Muscle layer of colon (tissue), 2 donors: ENCODE results near the gene WARS2.

Experiments used
- H3K27ac ChIP-seq: one replicate; pipeline ENCODE4 v1.7.0; 2013; ENCODE audit warnings: low read depth, mild to moderate bottlenecking, low read length, moderate library complexity
- H3K27me3 ChIP-seq, 2 donors: one replicate each; pipeline ENCODE4 v1.7.0; 2013; ENCODE audit warnings: low read length in 2 of 2, mild to moderate bottlenecking in 2 of 2; ENCODE audit not compliant: insufficient read depth in 2 of 2, control insufficient read depth in 1 of 2
- H3K36me3 ChIP-seq: one replicate; pipeline ENCODE4 v1.7.0; 2013; ENCODE audit warnings: mild to moderate bottlenecking, low read length; ENCODE audit not compliant: insufficient read depth
- H3K4me1 ChIP-seq: one replicate; pipeline ENCODE4 v1.7.0; 2013; ENCODE audit warnings: mild to moderate bottlenecking, low read length; ENCODE audit not compliant: insufficient read depth
- H3K4me3 ChIP-seq, 2 donors: one replicate each; pipeline ENCODE4 v1.7.0; 2013; ENCODE audit warnings: low read length in 2 of 2, low read depth in 1 of 2, mild to moderate bottlenecking in 1 of 2, moderate library complexity in 1 of 2
- H3K9ac ChIP-seq: one replicate; pipeline ENCODE4 v1.7.0; 2013; ENCODE audit warnings: low read length
- H3K9me3 ChIP-seq: one replicate; pipeline ENCODE4 v1.7.0; 2013; ENCODE audit warnings: mild to moderate bottlenecking, low read length
- donor health status: abdominal sarcoma.
- donor health status: Adenocarcinoma of cecum.

Gene WARS2

DNA sequence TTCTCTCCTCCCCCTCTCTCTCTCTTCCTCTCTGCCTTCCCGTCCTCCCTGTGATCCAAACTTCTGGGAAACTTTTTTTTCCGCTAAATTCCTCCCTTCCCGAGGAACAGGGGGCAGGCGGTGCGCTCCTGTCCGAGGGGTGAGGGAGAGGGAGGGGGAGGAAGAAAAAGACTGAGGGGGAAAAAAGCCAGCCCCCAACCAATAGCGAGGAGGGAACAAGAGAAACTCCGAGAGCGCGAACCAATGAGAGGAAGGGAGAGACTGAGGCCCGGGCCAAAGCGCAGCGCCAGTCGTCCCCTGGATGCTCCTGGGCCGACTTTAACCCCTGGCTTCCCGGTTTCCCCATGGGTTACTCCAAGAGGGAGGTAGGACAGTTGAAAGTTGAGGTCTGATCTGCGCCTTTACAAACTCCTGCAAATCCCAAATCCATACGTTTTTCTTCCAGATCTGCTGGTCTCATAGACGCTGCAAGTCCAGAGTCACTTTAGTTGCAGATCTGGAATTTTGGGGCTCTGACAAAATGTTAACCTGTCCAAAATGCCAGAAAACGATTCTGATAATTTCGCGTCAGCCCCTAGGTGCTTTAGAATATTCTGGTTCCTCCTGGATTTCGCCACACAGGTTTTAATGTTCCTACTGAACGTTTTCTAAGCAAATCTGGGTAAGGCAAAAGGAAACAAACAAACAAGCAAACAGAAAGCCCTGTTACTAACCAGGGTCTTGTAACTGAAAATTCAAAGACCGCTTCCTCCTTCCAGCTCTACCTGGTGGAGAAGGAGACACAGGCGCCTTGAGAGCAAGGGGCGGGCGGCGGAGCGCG lies 152.1 kb downstream of the WARS2 start, which contains the start of gene TBX15:
TBX15 (minus strand) TSS at position 158 of the 820 bp plus-strand sequence. CDS start 548 bp downstream, outside the sequence.
- Histone ChIP-seq H3K9ac (no peak within 1 kb of the TSS), H3K4me1 (peaks cover 40% of the 10 kb centered on the region), H3K36me3 (no peaks in the 10 kb centered on the region), H3K9me3 (peaks cover 15% of the 10 kb centered on the region), H3K27me3 (peaks cover 96 to 100% of the 10 kb centered on the region in 2 donors), H3K27ac (no peak within 1 kb of the TSS), H3K4me3 (peak within 1 kb of the TSS; percentile 41 to 47)

DNA sequence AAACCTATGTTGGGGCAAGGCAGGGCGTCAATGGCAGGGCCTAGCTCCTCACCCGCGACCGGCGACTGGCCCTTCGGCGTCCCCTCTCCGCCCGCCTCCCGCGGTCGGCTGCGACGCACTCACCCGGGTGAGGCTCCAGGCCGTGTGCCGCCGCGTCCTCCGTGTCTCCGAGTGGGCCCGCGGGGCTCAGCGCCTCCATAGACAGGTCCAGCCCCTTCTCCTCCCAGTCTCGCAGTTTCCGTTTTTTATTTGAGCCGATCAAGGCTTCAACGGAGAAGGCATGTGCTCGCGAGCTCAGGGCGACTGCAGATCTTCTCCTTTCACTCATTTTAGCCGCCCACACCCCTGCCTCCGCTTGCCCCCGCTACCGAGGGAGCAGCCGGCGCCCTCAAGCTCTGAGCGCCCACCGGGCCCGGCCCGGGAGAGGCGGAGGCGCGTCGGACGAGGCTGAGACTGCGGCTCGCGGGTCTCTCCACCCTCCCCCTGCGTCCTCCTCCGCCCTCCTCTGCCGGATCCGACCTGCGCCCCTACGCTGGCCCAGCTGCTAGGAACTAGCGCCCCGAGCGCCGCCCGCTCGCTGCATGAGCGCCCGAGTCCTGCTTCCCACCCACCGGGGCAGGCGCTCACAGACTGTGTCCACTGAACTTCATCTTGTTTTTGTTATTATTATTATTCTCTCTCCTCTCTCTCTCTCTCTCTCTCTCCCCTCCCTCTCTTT lies 152.8 kb downstream of the WARS2 start:
- Histone ChIP-seq H3K4me3 (peak overlapping the region; percentile 41 to 47), H3K36me3 (no peaks in the 10 kb centered on the region), H3K27ac (no peak overlapping the region), H3K4me1 (peaks cover 40% of the 10 kb centered on the region), H3K9me3 (peaks cover 15% of the 10 kb centered on the region), H3K27me3 (peaks cover 97 to 100% of the 10 kb centered on the region in 2 donors), H3K9ac (no peak overlapping the region)

DNA sequence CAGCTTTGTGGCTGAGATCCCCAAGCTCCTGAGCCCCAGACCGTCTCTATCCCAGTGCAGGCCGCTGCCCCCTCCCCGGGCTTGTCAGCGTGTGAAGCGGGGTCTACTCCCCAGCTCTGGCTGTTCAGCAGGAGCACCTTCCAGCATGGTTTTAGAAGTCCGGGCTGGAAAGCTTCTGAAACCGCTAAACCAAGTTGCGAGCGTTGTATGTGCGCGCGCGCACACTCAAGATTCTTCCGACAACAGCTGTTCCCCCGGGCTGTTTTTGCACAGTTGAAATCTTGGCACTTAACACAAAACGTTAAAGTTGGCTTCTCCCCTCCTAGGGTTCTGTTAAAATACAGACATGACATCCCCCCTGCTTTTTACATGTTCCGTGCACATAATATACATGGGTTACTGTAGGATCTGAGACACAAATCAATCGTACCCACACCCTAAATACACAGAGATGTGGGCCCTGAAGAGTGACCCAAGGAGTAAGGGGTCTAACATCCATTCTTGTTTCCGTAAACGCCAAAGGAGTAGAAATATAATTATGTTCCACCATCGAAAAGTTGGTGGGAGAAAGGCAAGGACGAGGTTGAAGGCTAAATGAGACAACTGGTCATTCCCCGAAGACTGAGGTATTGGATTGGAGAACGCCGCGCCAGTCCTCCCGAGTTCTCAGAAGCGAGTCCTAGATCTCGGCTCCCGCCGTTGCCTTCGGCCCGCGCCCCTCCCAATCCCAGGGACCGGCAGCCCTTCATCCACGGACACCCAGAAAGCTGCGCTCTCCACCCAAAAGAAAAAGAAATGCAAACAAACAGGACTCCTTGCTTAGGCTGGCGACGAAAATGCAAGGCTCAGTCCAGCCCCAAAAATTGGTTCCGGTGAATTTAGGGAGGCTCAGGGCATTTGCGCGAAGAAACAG lies 153.6 kb downstream of the WARS2 start:
- Histone ChIP-seq H3K4me1 (peaks cover 40% of the 10 kb centered on the region), H3K9me3 (peaks cover 10% of the 10 kb centered on the region), H3K36me3 (no peaks in the 10 kb centered on the region), H3K27me3 (peaks cover 97 to 100% of the 10 kb centered on the region in 2 donors), H3K9ac (no peak overlapping the region), H3K27ac (no peak overlapping the region), H3K4me3 (peak overlapping the region; percentile 41 to 47)

DNA sequence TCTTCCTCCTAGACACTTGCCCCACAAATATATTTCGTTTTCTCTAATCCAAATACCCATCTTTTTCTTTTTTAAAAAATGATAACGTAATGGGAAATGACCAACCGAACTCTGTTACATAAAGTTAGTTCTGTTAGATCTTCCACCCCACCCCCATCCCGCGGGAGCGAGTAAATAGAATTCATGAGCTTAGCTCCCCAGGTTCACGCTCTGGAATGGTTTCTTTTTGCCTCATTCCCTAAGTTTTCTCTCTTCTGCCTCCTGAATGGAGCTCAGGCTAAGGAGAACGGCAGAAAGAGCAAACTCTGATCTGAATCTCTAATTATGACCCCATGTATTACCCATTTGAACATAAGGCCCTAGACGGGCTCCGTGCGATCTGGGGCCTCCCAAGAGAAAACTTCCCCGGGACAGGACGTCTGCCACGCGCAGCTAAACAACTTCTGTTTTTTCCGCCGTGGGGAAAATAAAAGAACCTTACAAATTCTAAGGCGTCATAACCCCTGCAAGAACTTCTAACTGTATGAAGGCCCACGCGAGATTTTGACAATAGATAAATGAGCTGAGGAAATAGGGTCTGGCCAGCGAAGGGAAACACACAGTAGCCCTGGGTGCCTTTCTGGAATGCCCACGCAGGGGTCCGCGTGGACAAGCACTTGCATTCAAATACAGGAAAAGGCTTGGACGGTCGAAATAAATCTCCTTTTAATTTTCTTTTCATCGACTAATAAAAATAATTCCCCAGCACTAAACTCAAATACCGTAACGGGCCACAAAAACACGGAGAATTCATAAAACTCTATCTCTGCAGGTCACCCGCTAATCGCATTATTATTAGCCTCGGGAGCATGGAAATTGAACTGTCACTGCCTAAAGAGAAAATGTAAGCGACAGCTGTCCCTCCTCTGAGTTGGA lies 154.6 kb downstream of the WARS2 start:
- Histone ChIP-seq H3K4me1 (peaks cover 40% of the 10 kb centered on the region), H3K27me3 (peaks cover 96 to 100% of the 10 kb centered on the region in 2 donors), H3K9me3 (peaks cover 10% of the 10 kb centered on the region), H3K4me3 (peak overlapping the region in 1 of 2 donors; percentile 18), H3K9ac (no peak overlapping the region), H3K27ac (no peak overlapping the region), H3K36me3 (no peaks in the 10 kb centered on the region)

DNA sequence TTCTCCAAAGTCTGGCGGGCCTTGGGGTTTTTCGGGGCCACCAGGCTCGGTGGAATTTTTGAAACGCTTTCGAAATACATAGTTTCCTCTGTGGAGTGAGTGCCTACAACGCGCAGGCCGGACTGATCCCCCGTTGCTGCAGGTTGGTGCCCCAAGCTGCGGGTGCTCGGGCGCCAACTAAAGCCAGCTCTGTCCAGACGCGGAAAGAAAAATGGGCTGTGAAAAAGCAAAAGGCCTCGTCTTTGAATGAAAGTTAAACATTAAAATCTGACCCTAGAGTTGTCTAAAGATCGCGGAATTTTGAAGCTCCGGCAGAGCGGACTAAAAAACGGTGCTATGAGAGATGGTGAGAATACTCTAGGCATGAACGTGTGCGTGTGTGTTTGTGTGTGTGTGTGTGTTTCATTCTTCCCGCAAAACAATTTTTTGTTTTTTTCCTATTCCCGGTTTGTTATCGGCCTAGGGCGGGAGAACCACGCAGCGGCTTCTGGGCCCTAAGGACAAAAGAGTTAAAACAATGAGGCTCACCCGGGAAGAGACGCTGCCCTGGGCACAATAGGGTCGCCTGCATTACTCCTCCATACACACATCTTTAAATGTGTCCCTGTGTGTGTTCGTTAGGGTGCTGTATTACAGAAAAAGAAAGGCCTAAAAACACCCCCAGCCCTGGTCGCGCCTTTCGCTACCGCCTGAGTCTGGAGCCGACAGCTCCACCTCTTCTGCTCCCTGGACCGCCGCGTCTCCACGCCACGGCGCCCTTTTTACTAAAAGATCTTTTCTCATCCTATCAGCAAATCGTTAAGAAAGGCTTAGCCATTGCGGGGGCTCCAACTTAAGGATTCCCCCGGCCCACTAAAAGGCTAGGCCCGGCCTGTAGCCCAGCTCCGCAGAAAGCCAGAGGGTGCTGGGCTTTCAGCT lies 155.5 kb downstream of the WARS2 start:
- Histone ChIP-seq H3K27ac (no peak overlapping the region), H3K9me3 (peaks cover 11% of the 10 kb centered on the region), H3K4me1 (peaks cover 42% of the 10 kb centered on the region), H3K36me3 (no peaks in the 10 kb centered on the region), H3K4me3 (peak overlapping the region in 1 of 2 donors; percentile 18), H3K27me3 (peaks cover 97 to 100% of the 10 kb centered on the region in 2 donors), H3K9ac (no peak overlapping the region)

DNA sequence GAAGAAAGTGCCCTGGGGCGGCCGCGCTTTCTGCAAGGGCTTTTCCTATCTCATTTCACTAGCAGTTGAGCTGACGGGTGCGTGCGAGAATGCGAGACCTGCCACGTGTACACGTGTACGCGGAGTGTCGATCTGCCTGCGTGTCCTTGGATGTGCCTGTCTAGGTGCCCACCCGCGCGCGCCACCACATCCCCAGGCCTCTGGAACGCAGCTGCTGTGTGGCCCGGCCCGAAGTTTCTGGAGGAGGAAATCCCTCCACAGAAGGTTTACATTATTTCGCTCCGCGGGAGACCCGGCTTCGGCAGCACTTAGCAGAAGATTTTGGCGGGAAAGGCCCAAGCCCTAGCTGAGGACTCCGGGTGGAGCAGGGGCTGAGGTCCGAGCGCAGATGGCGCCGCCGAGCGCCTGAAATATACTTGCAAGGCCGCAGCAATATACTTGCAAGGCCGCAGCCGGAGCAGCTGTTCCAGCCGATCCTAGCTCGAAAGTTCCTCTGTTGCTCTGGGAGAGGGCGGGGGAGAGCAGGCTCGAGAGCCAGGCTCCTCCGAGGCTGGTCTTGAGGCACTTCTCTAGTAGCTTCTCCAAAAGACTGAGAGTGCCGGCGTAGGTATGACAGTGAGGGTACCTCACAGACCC lies 156.2 kb downstream of the WARS2 start:
- Histone ChIP-seq H3K4me3 (peak overlapping the region in 1 of 2 donors; percentile 16), H3K4me1 (peaks cover 48% of the 10 kb centered on the region)

DNA sequence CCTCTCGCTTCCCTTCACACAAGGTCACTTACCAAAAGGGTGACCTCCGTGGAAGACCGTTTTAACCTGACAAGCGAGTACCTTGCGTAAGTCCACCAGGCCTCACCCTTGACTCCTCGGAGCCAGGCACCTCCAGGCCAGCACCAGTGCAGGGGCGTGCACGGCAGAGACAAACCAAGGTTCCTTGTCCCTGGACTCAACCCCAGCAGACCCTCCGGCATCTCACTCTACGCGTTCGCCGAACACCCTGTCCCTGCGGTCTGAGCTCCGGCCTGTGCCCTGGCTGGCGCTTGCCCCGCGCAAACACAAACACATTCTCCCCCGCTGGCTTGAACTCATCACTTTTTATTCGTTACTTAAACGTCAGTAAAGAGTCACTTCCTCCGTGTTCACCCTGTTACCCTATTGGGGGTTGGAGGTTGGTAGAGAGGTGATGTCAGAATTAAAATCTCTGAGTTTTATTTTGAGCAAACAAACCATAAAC lies 156.9 kb downstream of the WARS2 start:
- Histone ChIP-seq H3K27me3 (peaks cover 98 to 100% of the 10 kb centered on the region in 2 donors), H3K27ac (no peak overlapping the region), H3K4me3 (no peak overlapping the region), H3K36me3 (no peaks in the 10 kb centered on the region), H3K9ac (no peak overlapping the region), H3K9me3 (peaks cover 13% of the 10 kb centered on the region), H3K4me1 (peaks cover 47% of the 10 kb centered on the region)

More for the DNA sequence above, 156.2 kb downstream of the WARS2 start:
- no peak overlapping the region for H3K9ac ChIP-seq
- H3K36me3 ChIP-seq: no peaks in the 10 kb centered on the region
- peaks cover 13% of the 10 kb centered on the region for H3K9me3 ChIP-seq
- no peak overlapping the region for H3K27ac ChIP-seq
- H3K27me3 ChIP-seq: peaks cover 98 to 100% of the 10 kb centered on the region in 2 donors

DNA sequence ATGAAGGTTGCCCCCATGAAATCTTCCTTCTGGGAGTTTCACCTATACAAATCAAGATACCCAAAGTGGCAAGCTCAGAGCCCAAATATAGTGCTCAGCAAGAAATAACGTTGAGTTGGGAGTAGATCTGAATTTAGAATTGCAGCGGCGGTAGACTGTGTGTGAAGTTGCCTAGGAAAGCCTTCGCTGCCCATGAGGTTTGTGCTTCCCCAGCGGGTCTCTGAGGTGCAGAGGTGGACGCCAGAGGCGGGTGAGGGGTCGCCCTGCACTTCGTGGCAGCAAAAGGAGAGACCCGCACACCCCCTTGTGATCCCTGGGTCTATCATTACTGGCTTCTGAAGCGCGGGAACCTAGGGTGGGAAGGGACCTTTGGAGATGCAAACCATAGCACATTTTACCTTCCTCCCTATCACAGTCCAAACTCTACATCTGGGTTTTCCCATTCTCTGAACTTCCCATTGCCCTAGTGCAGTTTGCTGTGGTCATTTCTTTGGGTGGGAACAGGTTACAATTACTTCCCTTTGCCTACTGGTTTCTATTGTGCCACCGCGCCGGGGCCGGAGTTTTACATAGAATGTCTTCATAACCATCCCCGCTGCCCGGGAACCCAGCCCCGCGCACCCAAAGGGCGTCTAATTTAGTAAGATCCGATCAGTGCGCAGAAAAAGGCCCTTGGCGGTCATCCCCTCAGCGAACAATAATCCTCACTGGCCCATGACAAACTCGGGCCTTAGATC lies 157.5 kb downstream of the WARS2 start:
- Histone ChIP-seq H3K27me3 (peaks cover 96 to 98% of the 10 kb centered on the region in 2 donors), H3K4me1 (peaks cover 41% of the 10 kb centered on the region), H3K27ac (no peak overlapping the region), H3K36me3 (no peaks in the 10 kb centered on the region), H3K9ac (no peak overlapping the region), H3K4me3 (no peak overlapping the region), H3K9me3 (peaks cover 13% of the 10 kb centered on the region)

DNA sequence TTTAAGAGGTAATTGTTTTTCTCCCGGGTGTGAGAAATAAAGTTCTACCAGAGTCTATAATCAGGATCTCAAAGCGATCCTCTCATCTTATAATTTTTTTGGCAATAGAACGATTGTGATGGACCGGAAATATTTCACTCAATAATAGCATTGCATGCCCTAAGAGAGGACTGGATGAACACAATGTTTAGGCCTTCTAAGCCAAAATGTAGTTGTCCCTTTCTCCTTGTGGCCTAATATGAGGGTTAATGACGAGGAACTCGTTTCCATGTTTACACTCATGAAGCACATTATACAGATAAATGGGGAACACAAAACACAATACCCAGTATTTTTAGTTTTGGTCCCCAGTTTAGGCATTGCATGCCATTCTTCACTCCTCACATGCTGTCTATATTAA lies 158.2 kb downstream of the WARS2 start:
- H3K27me3 ChIP-seq: peaks cover 90 to 91% of the 10 kb centered on the region in 2 donors
- peaks cover 13% of the 10 kb centered on the region for H3K9me3 ChIP-seq
- H3K4me1 ChIP-seq: peaks cover 40% of the 10 kb centered on the region
- no peak overlapping the region for H3K4me3 ChIP-seq
- no peak overlapping the region for H3K27ac ChIP-seq
- H3K9ac ChIP-seq: no peak overlapping the region
- no peaks in the 10 kb centered on the region for H3K36me3 ChIP-seq
